ENCODE measurements around the gene ZNF516. TPM values are rescaled to one million over a fixed set of nuclear protein-coding genes. Genes with fewer than 3 reads are reported as not detected.
A peak's percentile ranks its signal among the peaks of the same experiment; 100 is the strongest.

ZNF516 gene
- total RNA-seq, 6 donors from 2014 or later = 21.9 to 44.3 (median 36.5) TPM

DNA sequence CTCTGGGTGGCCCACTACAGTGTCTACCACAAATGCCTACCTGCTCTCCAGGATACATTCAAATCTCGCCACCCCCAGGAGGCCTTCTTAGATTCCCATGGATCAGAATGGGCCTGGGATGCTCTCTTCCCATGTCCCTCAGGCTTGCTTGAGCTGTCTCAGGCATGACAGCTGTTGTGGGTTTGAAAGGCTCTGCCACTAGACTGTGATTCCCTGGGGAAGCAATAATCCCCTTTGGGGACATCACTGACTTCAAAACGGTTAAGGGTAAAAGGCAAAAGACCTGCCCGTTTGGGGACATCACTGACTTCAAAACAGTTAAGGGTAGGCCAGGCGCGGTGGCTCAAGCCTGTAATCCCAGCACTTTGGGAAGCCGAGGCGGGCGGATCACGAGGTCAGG lies 35.8 kb upstream of the ZNF516 start:
- H3K36me3 ChIP-seq = no peaks in the 10 kb centered on the region
- no peaks in the 10 kb centered on the region for H3K9me3 ChIP-seq
- H3K4me3 ChIP-seq = no peak overlapping the region
- H3K4me1 ChIP-seq = peaks cover 0 to 13% (median 11%) of the 10 kb centered on the region in 4 donors
- H3K27ac ChIP-seq = no peak overlapping the region
- no peak for TF ChIP-seq EP300 (IDR thresholded peaks at IDR 0.05)
- no peak for TF ChIP-seq POLR2AphosphoS5 (IDR thresholded peaks at IDR 0.05)
- no peak for TF ChIP-seq POLR2A (IDR thresholded peaks at IDR 0.05)
- TF ChIP-seq, protein P1, sequence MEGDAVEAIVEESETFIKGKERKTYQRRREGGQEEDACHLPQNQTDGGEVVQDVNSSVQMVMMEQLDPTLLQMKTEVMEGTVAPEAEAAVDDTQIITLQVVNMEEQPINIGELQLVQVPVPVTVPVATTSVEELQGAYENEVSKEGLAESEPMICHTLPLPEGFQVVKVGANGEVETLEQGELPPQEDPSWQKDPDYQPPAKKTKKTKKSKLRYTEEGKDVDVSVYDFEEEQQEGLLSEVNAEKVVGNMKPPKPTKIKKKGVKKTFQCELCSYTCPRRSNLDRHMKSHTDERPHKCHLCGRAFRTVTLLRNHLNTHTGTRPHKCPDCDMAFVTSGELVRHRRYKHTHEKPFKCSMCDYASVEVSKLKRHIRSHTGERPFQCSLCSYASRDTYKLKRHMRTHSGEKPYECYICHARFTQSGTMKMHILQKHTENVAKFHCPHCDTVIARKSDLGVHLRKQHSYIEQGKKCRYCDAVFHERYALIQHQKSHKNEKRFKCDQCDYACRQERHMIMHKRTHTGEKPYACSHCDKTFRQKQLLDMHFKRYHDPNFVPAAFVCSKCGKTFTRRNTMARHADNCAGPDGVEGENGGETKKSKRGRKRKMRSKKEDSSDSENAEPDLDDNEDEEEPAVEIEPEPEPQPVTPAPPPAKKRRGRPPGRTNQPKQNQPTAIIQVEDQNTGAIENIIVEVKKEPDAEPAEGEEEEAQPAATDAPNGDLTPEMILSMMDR (IDR thresholded peaks at IDR 0.05) = no peak
- WGBS, 2 donors = 85 to 93% methylated on average over 9 of the region's 9 CpGs
- no peaks in the 10 kb centered on the region for H3K27me3 ChIP-seq
- ATAC-seq (ENCODE audit: low FRiP score in 2 of 2) (peak in 1 of 2 donors; percentile 16), DNase-seq (no peak)

GRCh38 chr18:76530391-76530790 lies 35.3 kb upstream of the ZNF516 start:
- no peaks in the 10 kb centered on the region for H3K9me3 ChIP-seq
- DNase-seq (no peak), ATAC-seq (ENCODE audit: low FRiP score in 2 of 2) (peak in 1 of 2 donors; percentile 6)
- no peak overlapping the region for H3K4me3 ChIP-seq
- H3K36me3 ChIP-seq = no peaks in the 10 kb centered on the region
- TF ChIP-seq, protein P1 (IDR thresholded peaks at IDR 0.05) = no peak
- TF ChIP-seq POLR2A (IDR thresholded peaks at IDR 0.05) (no peak), EP300 (IDR thresholded peaks at IDR 0.05) (no peak)
- no peaks in the 10 kb centered on the region for H3K27me3 ChIP-seq
- WGBS, 2 donors = 91 to 100% methylated on average over 2 to 11 of the region's 11 CpGs
- no peak overlapping the region for H3K27ac ChIP-seq
- peaks cover 0 to 15% (median 13%) of the 10 kb centered on the region in 4 donors for H3K4me1 ChIP-seq

- WGBS, 2 donors = 75 to 83% methylated on average over 23 of the region's 23 CpGs
- no peak for TF ChIP-seq POLR2A (IDR thresholded peaks at IDR 0.05)
- TF ChIP-seq, protein P1 (IDR thresholded peaks at IDR 0.05) = no peak
- TF ChIP-seq EP300 (IDR thresholded peaks at IDR 0.05) = no peak
- no peak for TF ChIP-seq POLR2AphosphoS5 (IDR thresholded peaks at IDR 0.05)
- DNase-seq = peak in 1 of 2 donors; percentile 68
Observed at GRCh38 chr18:76529433-76529811, 34.4 kb upstream of the ZNF516 start.

DNA sequence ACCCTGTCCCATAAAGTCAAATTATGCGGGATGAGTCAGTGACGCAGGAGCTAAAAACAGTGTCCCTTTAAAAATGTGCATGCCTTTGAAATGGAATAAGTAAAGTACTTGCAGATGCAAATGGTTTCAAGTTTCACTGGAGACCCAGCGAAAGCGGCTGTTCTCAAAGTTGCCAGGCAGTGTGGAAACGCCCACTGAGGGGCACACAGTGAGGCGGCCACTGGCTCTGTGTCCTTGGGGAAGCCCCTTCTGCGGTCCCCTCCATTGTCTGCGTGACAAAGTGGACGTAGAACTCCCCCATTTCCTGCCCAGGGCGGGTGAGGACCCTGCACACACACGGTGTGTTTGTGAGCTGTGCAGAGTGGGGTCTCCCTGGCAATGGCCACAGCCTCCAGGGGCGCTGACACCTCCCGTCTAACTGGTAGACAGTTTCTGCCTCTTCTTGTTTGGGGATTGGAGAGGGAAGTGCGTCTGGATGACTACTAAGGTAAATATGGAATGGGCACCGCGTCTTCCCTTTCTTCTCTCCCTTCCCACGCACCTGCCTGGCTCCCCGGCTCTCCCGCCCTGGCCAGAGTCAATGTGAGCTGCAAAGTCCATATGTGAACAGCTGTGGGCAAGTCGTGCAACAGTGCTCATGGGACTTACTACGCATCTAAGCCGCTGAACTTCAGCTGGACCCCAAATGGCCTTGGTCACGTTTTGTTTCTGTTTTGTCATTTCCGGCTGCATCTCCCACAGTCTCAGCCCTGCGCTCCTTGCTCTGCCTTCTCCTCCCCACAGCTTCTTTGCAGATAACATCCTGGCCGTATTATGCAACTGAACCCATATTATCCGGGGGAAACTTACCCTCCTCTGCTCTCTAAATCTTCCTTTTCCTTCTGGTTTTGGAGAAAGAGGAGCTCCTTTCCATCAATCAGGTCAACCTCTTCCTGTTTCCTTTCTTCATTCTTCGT lies 33.7 kb upstream of the ZNF516 start:
- ATAC-seq (ENCODE audit: low FRiP score in 2 of 2) = peak; percentile 42 to 61
- WGBS, 2 donors = 7 to 15% methylated on average over 20 to 28 of the region's 28 CpGs

More at GRCh38 chr18:76529433-76529811, 34.4 kb upstream of the ZNF516 start:
- no peaks in the 10 kb centered on the region for H3K27me3 ChIP-seq
- H3K4me1 ChIP-seq = peaks cover 0 to 18% (median 16%) of the 10 kb centered on the region in 4 donors
- peak overlapping the region in 3 of 4 donors; percentile 35 to 51 (median 50) for H3K4me3 ChIP-seq
- ATAC-seq (ENCODE audit: low FRiP score in 2 of 2) = no peak
- H3K36me3 ChIP-seq = no peaks in the 10 kb centered on the region
- peak overlapping the region in 2 of 4 donors; percentile 63 to 70 for H3K27ac ChIP-seq
- H3K9me3 ChIP-seq = no peaks in the 10 kb centered on the region

GRCh38 chr18:76525911-76526310 lies 30.9 kb upstream of the ZNF516 start:
- H3K4me1 ChIP-seq = peaks cover 0 to 18% (median 16%) of the 10 kb centered on the region in 4 donors
- no peaks in the 10 kb centered on the region for H3K9me3 ChIP-seq
- no peak overlapping the region for H3K27ac ChIP-seq
- no peak overlapping the region for H3K4me3 ChIP-seq
- H3K36me3 ChIP-seq = no peaks in the 10 kb centered on the region
- ATAC-seq (ENCODE audit: low FRiP score in 2 of 2) = no peak
- no peak for DNase-seq
- WGBS, 2 donors = 70 to 72% methylated on average over 3 of the region's 3 CpGs
- TF ChIP-seq POLR2A (IDR thresholded peaks at IDR 0.05) (no peak), POLR2AphosphoS5 (IDR thresholded peaks at IDR 0.05) (no peak)
- TF ChIP-seq, protein P1 (IDR thresholded peaks at IDR 0.05) = no peak
- no peaks in the 10 kb centered on the region for H3K27me3 ChIP-seq

More for the DNA sequence above, 33.7 kb upstream of the ZNF516 start:
- Histone ChIP-seq H3K27ac (peak overlapping the region in 3 of 4 donors; percentile 48 to 70 (median 63)), H3K27me3 (no peaks in the 10 kb centered on the region), H3K4me1 (peaks cover 0 to 18% (median 16%) of the 10 kb centered on the region in 4 donors), H3K36me3 (no peaks in the 10 kb centered on the region), H3K9me3 (no peaks in the 10 kb centered on the region), H3K4me3 (peak overlapping the region in 3 of 4 donors; percentile 35 to 51 (median 50))
- no peak for TF ChIP-seq EP300 (IDR thresholded peaks at IDR 0.05)
- TF ChIP-seq POLR2AphosphoS5 (IDR thresholded peaks at IDR 0.05) = peak in 1 of 2 donors; percentile 34
- DNase-seq = peak in 1 of 2 donors; percentile 41
